Upper lobe of right lung (tissue), 1 donor: ENCODE data around the gene DHRS9. TPM values are rescaled to one million over a fixed set of nuclear protein-coding genes. Genes with fewer than 3 reads are reported as not detected.

Source experiments
- ATAC-seq: fragments of 200-7000 bp; cut with Tn5 transposase; one replicate; pipeline ENCODE4 v1.9.1; 2020; ENCODE audit warnings: mild to moderate bottlenecking, moderate library complexity
- DNase-seq: peaks from one replicate; pipeline ENCODE4 v3.0.0-alpha.2; 2020
- H3K27ac ChIP-seq: fragments of 200-600 bp; one replicate; pipeline ENCODE4 v1.8.0; 2022
- H3K27me3 ChIP-seq: fragments of 200-600 bp; one replicate; pipeline ENCODE4 v1.8.0; 2022; ENCODE audit warnings: mild to moderate bottlenecking
- H3K36me3 ChIP-seq: fragments of 200-600 bp; one replicate; pipeline ENCODE4 v1.8.0; 2022
- H3K4me1 ChIP-seq: fragments of 200-600 bp; one replicate; pipeline ENCODE4 v1.8.0; 2022
- H3K4me3 ChIP-seq: fragments of 200-600 bp; one replicate; pipeline ENCODE4 v1.8.0; 2022; ENCODE audit warnings: mild to moderate bottlenecking
- H3K9me3 ChIP-seq: fragments of 200-600 bp; one replicate; pipeline ENCODE4 v1.8.0; 2022
- CTCF ChIP-seq: fragments of 200-600 bp; IDR thresholded peaks from one replicate; pipeline ENCODE4 v1.8.0; 2022; ENCODE audit warnings: antibody characterized with exemption
- intact Hi-C: fragments of 100-400 bp; cut with DNase I; formaldehyde crosslinking; loops from one replicate; pipeline ENCODE4 v1.11.0; 2022
- total RNA-seq: library from RNA; stranded (reverse); fragmentation: NEBNext Ultra II Directional; extraction: Animal tissue kit (Norgen Biotek cat#: 25700); gene quantifications from one replicate; pipeline ENCODE4 v1.2.1, GENCODE V29; 2021
- donor health status: DM: no; HTN: yes; CAD: no; lungs with severe emphysema.

Gene DHRS9
- total RNA-seq, 1 donor from 2014 or later: 7.6 TPM

GRCh38 chr2:169139145-169139544 is 69.8 kb downstream of the DHRS9 start:
- intact Hi-C loops: no loop called here
- Histone ChIP-seq H3K9me3 (no peaks in the 10 kb centered on the region), H3K27me3 (no peaks in the 10 kb centered on the region), H3K4me1 (no peaks in the 10 kb centered on the region), H3K27ac (no peak overlapping the region), H3K4me3 (no peak overlapping the region), H3K36me3 (no peaks in the 10 kb centered on the region)
- DNase-seq (no peak), ATAC-seq (no peak)
- TF ChIP-seq CTCF: no peak

DNA sequence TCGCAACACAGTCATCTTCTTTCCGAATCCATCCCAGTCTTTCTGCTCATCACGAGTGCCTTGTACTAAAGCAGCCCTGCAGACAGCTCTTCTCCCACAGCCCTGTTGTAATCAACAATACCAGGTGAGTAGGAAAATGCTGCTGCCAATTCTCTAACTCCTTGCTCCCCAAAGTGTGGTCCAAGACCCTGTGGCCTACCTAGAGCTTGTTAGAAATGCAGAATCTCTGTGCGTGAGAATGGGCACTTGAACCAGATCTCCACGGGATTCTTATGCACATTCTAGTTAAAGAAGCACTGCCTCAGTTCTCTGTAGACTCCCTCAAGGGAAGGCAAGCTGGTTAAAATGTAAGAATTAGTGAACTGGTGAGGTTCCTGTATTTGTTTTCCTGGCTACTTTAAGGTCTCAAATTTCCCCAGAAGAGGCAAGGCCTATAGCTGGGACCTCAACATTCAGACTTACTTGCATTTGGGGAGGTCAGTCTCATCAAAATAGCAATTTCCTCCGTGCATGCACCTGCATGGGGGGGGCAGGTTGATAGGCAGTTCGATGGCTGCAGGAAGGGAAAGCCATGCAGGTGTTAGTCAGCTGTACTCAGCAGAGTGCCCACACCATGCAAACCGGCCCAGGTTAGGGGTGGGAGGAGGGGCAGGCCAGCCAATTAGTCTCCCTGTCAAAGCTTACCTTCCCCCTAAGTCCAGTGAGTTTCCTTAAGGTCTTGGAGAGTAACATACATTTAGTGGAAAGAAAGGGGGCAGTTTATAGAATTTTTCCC is 70.8 kb downstream of the DHRS9 start:
- DNase-seq (no peak), ATAC-seq (no peak)
- Histone ChIP-seq H3K4me1 (no peaks in the 10 kb centered on the region), H3K36me3 (no peaks in the 10 kb centered on the region), H3K27me3 (no peaks in the 10 kb centered on the region), H3K27ac (no peak overlapping the region), H3K4me3 (no peak overlapping the region), H3K9me3 (no peaks in the 10 kb centered on the region)
- no peak for TF ChIP-seq CTCF
- intact Hi-C loops: no loop called here

- Histone ChIP-seq H3K27me3 (no peaks in the 10 kb centered on the region), H3K4me1 (no peaks in the 10 kb centered on the region), H3K9me3 (no peaks in the 10 kb centered on the region), H3K4me3 (no peak overlapping the region), H3K27ac (no peak overlapping the region), H3K36me3 (no peaks in the 10 kb centered on the region)
- peak; percentile 80 for TF ChIP-seq CTCF
- intact Hi-C loops: no loop called here
- no peak for DNase-seq
- ATAC-seq: peak; percentile 87
Measured at GRCh38 chr2:169141713-169142352, 72.5 kb downstream of the DHRS9 start.

DNA sequence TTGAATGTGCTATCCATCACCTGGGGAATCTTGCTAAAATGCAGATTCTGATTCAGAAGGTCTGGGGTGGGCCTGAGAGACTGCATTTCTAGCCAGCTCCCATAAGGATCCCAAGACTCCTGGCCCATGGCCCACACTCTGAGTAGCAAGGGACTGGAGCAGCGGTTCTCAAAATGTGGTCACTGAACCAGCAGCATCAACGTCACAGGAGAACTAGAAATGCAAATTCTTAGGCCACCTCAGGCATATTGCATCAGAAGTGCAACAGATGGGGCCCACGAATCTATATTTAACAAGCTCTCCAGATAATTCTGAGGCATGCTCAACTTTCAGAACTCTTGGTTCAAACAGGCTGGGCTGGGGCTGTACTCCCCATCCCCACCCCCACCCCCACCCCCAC is 74.6 kb downstream of the DHRS9 start:
- intact Hi-C loops: no loop called here
- Histone ChIP-seq H3K9me3 (no peaks in the 10 kb centered on the region), H3K27ac (no peak overlapping the region), H3K4me1 (no peaks in the 10 kb centered on the region), H3K27me3 (no peaks in the 10 kb centered on the region), H3K4me3 (no peak overlapping the region), H3K36me3 (no peaks in the 10 kb centered on the region)
- DNase-seq: no peak
- no peak for TF ChIP-seq CTCF
- no peak for ATAC-seq

Other genes starting within 250 kb of the DHRS9 start
- gene SPC25, start 179.1 kb upstream of the DHRS9 start, total RNA-seq: 0.38 TPM
- not detected for gene G6PC2, start 168.3 kb upstream of the DHRS9 start, total RNA-seq
- 0.06 TPM for gene ABCB11, start 38.2 kb upstream of the DHRS9 start, total RNA-seq